PC-9 (cell line): Measurements from ENCODE around the gene LMO7.

Source experiments
- CTCF ChIP-seq: fragments of 200-600 bp; sonication (generic); conservative IDR thresholded peaks from 2 replicates; pipeline ENCODE4 v1.6.1; 2017; ENCODE audit warnings: mixed run types, antibody characterized with exemption, mild to moderate bottlenecking, moderate library complexity
- EZH2 ChIP-seq: fragments of 200-600 bp; sonication (generic); IDR thresholded peaks from 2 replicates; pipeline ENCODE4 v1.8.0; 2017; ENCODE audit warnings: antibody characterized with exemption, low read depth

GRCh38 chr13:75635828-75636435 is at the start of gene LMO7:
- TF ChIP-seq CTCF = no peak
- TF ChIP-seq EZH2 = no peak
